ENCODE measurements around the gene OTOR.

The OTOR gene

GRCh38 chr20:16748308-16748900 is at the start of gene OTOR:
TSS of gene OTOR (plus strand) at chr20:16748358. CDS start at chr20:16748402, 44 bp downstream.
- DNase-seq (ENCODE audit: low read depth), result no peak

GRCh38 chr20:16699293-16699692 is 48.9 kb upstream of the OTOR start:
- DNase-seq (ENCODE audit: low read depth), result no peak

- no peak for DNase-seq (ENCODE audit: low read depth)
These were observed 46.9 kb upstream of the OTOR start for GRCh38 chr20:16701296-16701695.

- no peak for DNase-seq (ENCODE audit: low read depth)
These were observed 44.6 kb upstream of the OTOR start for GRCh38 chr20:16703570-16703969.

GRCh38 chr20:16707674-16708073 is 40.5 kb upstream of the OTOR start:
- DNase-seq (ENCODE audit: low read depth), result no peak

- DNase-seq (ENCODE audit: low read depth), result no peak
These were observed 39.6 kb upstream of the OTOR start for GRCh38 chr20:16708602-16709001.

- DNase-seq (ENCODE audit: low read depth), result no peak
These were observed 39.1 kb upstream of the OTOR start for GRCh38 chr20:16709017-16709416.

GRCh38 chr20:16710781-16711180 is 37.4 kb upstream of the OTOR start:
- DNase-seq (ENCODE audit: low read depth), result no peak

GRCh38 chr20:16711661-16712258 is 36.4 kb upstream of the OTOR start:
- no peak for DNase-seq (ENCODE audit: low read depth)

- DNase-seq (ENCODE audit: low read depth), result no peak
These were observed 35.6 kb upstream of the OTOR start for GRCh38 chr20:16712511-16712947.

- DNase-seq (ENCODE audit: low read depth), result no peak
These were observed 35.1 kb upstream of the OTOR start for GRCh38 chr20:16713066-16713465.

GRCh38 chr20:16714242-16714641 is 33.9 kb upstream of the OTOR start:
- no peak for DNase-seq (ENCODE audit: low read depth)

- DNase-seq (ENCODE audit: low read depth), result no peak
These were observed 33.4 kb upstream of the OTOR start for GRCh38 chr20:16714751-16715150.

- no peak for DNase-seq (ENCODE audit: low read depth)
These were observed 28.7 kb upstream of the OTOR start for GRCh38 chr20:16719421-16719820.

GRCh38 chr20:16729080-16729479 is 19.1 kb upstream of the OTOR start:
- DNase-seq (ENCODE audit: low read depth), result no peak

- DNase-seq (ENCODE audit: low read depth), result peak; percentile 80
These were observed 18.3 kb upstream of the OTOR start, which contains the start of gene SNRPB2 for GRCh38 chr20:16729565-16730460. TSS of gene SNRPB2 (plus strand) at chr20:16730026. CDS start at chr20:16731703, 1,677 bp downstream.

GRCh38 chr20:16732506-16733152 is 15.5 kb upstream of the OTOR start:
- DNase-seq (ENCODE audit: low read depth), result no peak

GRCh38 chr20:16740365-16741072 is 7.6 kb upstream of the OTOR start:
- no peak for DNase-seq (ENCODE audit: low read depth)

- DNase-seq (ENCODE audit: low read depth), result no peak
These were observed 3.9 kb upstream of the OTOR start for GRCh38 chr20:16744178-16744807.

- DNase-seq (ENCODE audit: low read depth), result no peak
These were observed 3.0 kb upstream of the OTOR start for GRCh38 chr20:16745204-16745603.

GRCh38 chr20:16747291-16747811 is 807 bp upstream of the OTOR start:
- no peak for DNase-seq (ENCODE audit: low read depth)

Measured in stimulated activated CD8-positive, alpha-beta memory T cell treated with anti-CD3 and anti-CD28 coated beads, Interleukin-15, amount 100 ng/mL, for 1 hour (primary cell).